ENCODE results near the gene TRIM43B.
"Not testable (repeated sequence)": the region's sequence is repeated elsewhere in the genome, so short reads cannot be mapped to it uniquely, and the experiment has no call there.

Gene TRIM43B

DNA sequence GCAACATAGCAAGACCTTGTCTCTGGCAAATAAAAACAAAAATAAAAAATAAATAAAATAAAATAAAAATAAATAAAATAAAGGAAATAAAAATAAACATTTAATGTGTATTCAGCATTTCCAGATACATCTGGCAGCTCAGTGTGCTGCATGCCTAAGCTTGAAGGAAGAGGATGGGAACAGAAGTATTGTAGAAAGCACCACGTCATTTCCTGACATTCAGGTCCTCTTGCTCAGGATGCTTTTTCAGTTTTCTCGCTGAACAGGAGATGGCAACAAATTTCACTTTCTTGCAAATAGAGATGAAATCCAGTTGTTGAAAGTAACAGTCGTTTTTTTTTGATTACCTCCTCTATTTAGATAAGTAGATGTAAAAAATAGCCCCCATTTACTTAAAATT lies 21.3 kb downstream of the TRIM43B start:
- H3K36me3 Mint-ChIP-seq (ENCODE audit: low read depth); H3K27me3 Mint-ChIP-seq; H3K9me3 Mint-ChIP-seq; H3K4me3 Mint-ChIP-seq; H3K4me1 Mint-ChIP-seq (ENCODE audit: low read depth); H3K27ac Mint-ChIP-seq: not testable (repeated sequence)

- H3K27ac Mint-ChIP-seq; H3K4me1 Mint-ChIP-seq (ENCODE audit: low read depth); H3K27me3 Mint-ChIP-seq; H3K9me3 Mint-ChIP-seq; H3K4me3 Mint-ChIP-seq; H3K36me3 Mint-ChIP-seq (ENCODE audit: low read depth): not testable (repeated sequence)
Measured at GRCh38 chr2:95445317-95445716, 39.2 kb downstream of the TRIM43B start.

DNA sequence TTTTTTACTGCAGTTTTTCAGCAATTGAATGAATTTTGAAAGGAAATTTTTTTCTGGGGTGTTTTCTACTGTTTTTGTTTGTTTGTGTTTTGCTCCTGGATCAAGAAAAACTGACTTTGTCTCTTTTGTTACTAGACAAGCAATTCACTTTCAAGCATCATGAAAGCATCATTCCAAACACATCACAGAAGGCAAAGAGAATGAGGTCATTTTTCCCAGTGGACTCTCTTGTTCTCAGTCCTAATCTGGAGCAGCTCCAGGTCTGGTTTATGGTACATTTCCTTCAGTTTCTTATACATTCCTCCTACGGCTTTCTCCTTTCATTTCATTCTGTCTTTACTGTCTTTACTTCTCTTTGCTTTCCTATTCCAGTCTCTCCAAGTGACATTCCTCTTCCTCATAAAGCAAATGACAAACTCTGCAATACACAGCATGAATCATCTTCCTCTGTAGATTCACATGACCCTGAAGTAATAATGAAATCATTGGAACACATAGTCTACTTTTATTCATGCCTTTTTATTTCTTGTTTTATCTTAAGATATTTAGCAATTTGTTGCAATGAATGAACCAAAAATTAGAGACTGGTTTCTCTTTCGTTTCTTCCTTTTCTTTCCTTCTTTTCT lies 42.0 kb downstream of the TRIM43B start:
- H3K4me1 Mint-ChIP-seq (ENCODE audit: low read depth); H3K27ac Mint-ChIP-seq; H3K36me3 Mint-ChIP-seq (ENCODE audit: low read depth); H3K4me3 Mint-ChIP-seq; H3K9me3 Mint-ChIP-seq; H3K27me3 Mint-ChIP-seq: not testable (repeated sequence)

DNA sequence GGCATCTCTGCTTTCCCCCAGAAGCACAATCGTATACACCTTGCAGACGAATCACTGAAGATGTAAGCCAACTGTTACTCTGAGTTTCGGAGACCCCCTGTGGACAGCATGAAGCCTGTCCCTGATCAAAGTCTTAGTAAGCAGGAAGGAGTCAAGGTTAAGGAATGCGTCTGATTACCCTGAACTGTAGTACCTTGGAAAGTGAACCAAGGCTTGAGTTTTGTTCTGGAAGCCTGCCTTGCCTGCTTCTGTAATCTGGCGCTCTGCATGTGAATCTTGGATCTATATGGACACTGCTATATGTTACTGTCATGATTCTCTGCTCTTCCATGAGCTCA lies 48.7 kb downstream of the TRIM43B start:
- H3K9me3 Mint-ChIP-seq; H3K4me3 Mint-ChIP-seq; H3K36me3 Mint-ChIP-seq (ENCODE audit: low read depth); H3K27me3 Mint-ChIP-seq; H3K27ac Mint-ChIP-seq; H3K4me1 Mint-ChIP-seq (ENCODE audit: low read depth): not testable (repeated sequence)

DNA sequence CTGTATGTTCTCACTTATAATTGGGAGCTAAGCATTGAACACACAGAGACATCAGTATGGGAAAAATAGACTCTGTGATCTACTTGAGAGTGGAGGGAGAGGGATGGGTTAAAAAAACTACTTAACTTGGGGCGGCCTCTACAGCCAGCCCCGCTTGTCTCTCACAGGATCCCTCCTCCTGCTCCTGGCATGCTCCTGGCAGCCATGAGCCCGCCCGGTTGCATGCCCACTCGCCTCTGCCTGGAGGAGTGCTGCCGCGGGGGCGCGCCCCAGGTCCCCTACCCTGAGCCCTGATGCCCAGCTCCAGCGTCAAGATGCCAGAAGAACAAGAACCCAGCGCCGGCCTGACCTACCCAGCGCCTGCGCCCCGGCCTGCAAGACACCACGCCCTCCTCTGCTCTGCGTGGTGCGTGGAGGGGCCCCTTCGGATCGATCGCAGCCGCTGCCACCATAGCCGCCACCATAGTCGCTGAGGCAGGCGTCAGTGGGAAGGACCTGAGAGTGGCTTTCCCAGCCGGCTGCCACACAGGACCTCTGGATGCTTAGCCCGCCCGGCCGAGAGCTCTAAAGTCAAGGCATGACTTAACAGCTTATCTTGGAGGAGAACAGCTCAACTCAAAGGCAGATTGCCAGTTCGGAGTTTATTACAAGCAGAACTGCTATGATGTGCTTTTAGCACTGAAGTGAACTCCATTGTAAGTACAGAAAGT lies 49.2 kb downstream of the TRIM43B start:
- not testable (repeated sequence) for H3K4me1 Mint-ChIP-seq (ENCODE audit: low read depth); H3K4me3 Mint-ChIP-seq; H3K27me3 Mint-ChIP-seq; H3K27ac Mint-ChIP-seq; H3K9me3 Mint-ChIP-seq; H3K36me3 Mint-ChIP-seq (ENCODE audit: low read depth)

DNA sequence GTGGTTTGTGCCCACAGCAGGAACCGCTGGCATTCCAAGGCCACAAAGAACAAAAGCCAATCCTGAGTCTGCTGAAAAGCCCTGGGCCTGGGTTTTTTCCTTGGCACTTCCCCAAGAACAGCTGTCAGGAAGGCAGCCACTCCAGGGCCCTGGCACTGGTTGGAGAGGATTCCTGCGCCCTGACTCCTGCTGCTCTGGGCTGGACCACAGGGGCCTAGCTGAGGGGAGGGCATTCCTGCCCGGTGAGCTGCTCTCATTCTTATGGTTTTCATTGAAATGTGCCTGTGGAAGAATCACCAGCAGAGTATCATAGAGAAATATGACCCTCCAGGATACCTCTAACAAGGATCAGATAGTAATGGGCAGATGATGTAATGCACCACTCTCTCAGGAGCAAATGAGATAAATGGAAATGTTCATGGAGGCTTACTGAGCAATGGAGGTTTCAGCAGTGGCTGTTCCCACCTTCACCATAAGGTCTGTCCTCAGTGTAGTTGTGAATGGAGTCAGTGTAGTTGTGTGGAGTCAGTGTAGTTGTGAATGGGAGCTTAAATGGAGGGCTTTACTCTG lies 50.0 kb downstream of the TRIM43B start:
- not testable (repeated sequence) for H3K4me1 Mint-ChIP-seq (ENCODE audit: low read depth); H3K27me3 Mint-ChIP-seq; H3K9me3 Mint-ChIP-seq; H3K4me3 Mint-ChIP-seq; H3K27ac Mint-ChIP-seq; H3K36me3 Mint-ChIP-seq (ENCODE audit: low read depth)

- not testable (repeated sequence) for H3K9me3 Mint-ChIP-seq; H3K36me3 Mint-ChIP-seq (ENCODE audit: low read depth); H3K4me1 Mint-ChIP-seq (ENCODE audit: low read depth); H3K27ac Mint-ChIP-seq; H3K27me3 Mint-ChIP-seq; H3K4me3 Mint-ChIP-seq
Measured at GRCh38 chr2:95433973-95434372, 50.6 kb downstream of the TRIM43B start.

- not testable (repeated sequence) for H3K36me3 Mint-ChIP-seq (ENCODE audit: low read depth)
Measured at GRCh38 chr2:95433373-95433772, 51.2 kb downstream of the TRIM43B start.

DNA sequence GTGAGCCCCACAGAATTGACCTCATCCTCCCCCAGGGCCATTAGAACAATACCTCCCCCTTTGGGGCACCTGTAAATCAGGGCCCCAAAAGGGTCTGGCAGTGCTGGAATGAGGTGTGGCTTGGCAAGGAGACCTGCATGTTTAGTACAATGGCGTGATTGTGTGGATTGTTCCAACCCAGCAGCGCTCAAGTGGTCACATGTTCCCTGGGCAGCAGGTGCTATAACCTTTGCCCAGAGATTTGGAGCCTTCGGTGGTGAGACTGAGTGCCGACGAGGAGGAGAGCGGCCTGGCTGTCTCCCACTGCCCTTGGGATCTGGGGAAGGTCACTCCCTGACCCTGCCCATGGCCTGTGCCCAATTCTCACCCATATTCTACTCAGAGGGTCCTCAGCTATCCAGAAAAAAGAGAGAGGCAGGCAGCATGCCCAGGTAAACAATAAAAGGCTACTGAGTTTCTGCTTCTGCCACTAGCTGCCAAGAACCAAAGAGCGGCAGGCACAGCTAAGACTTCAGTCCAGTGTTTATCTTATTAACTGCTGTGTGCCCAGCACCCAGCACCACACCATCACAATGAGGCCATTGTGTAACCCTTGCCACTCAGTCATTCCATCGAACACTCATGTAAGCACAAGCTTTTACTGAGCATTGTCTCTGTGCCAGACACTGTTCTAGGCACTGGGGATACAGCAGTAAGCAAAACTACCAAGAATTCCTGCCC lies 54.6 kb downstream of the TRIM43B start:
- not testable (repeated sequence) for H3K36me3 Mint-ChIP-seq (ENCODE audit: low read depth); H3K4me3 Mint-ChIP-seq; H3K4me1 Mint-ChIP-seq (ENCODE audit: low read depth); H3K9me3 Mint-ChIP-seq; H3K27ac Mint-ChIP-seq; H3K27me3 Mint-ChIP-seq

More at GRCh38 chr2:95433373-95433772, 51.2 kb downstream of the TRIM43B start:
- not testable (repeated sequence) for H3K27ac Mint-ChIP-seq; H3K9me3 Mint-ChIP-seq; H3K27me3 Mint-ChIP-seq; H3K4me1 Mint-ChIP-seq (ENCODE audit: low read depth); H3K4me3 Mint-ChIP-seq

GRCh38 chr2:95427196-95427867 lies 57.2 kb downstream of the TRIM43B start:
- H3K27ac Mint-ChIP-seq; H3K4me3 Mint-ChIP-seq; H3K36me3 Mint-ChIP-seq (ENCODE audit: low read depth); H3K27me3 Mint-ChIP-seq; H3K9me3 Mint-ChIP-seq; H3K4me1 Mint-ChIP-seq (ENCODE audit: low read depth): not testable (repeated sequence)
